HepG2 (cell line): ENCODE results near the gene TRRAP. TPM values are rescaled to one million over a fixed set of nuclear protein-coding genes. Genes with fewer than 3 reads are reported as not detected.

Source experiments
- GATA4 ChIP-seq: sonication (generic); IDR thresholded peaks from 2 replicates; pipeline ENCODE4 v1.6.1; 2016; ENCODE audit warnings: antibody characterized with exemption, low read depth, borderline replicate concordance
- JARID2 ChIP-seq: sonication (generic); formaldehyde crosslinking; IDR thresholded peaks from 2 replicates; pipeline ENCODE4 v1.8.1; 2023; ENCODE audit warnings: missing genetic modification reagents, inconsistent platforms; ENCODE audit not compliant: insufficient replicate concordance
- KLF13 ChIP-seq: sonication (generic); formaldehyde crosslinking; IDR thresholded peaks from 2 replicates; pipeline ENCODE4 v1.4.0; 2020; ENCODE audit warnings: mild to moderate bottlenecking, missing genetic modification reagents
- MZF1 ChIP-seq: sonication (generic); formaldehyde crosslinking; IDR thresholded peaks from 2 replicates; pipeline ENCODE4 v1.8.1; 2023; ENCODE audit warnings: mild to moderate bottlenecking, missing genetic modification reagents, borderline replicate concordance
- NFIC ChIP-seq: IDR thresholded peaks from 2 replicates; pipeline ENCODE4 v1.6.1; 2012; ENCODE audit warnings: mild to moderate bottlenecking, low read length, inconsistent platforms
- NKX3-1 ChIP-seq: sonication (generic); formaldehyde crosslinking; IDR thresholded peaks from 2 replicates; pipeline ENCODE4 v1.5.0; 2020; ENCODE audit warnings: missing genetic modification reagents
- NR2F2 ChIP-seq: IDR thresholded peaks from 2 replicates; pipeline ENCODE4 v1.6.1; 2012; ENCODE audit warnings: low read depth, inconsistent platforms, borderline replicate concordance
- YY1 ChIP-seq: IDR thresholded peaks from 2 replicates; pipeline ENCODE4 v1.6.1; 2011; ENCODE audit warnings: low read length, low read depth, moderate library complexity, mild to moderate bottlenecking; ENCODE audit not compliant: insufficient read depth, insufficient replicate concordance
- ZNF354B ChIP-seq: sonication (generic); formaldehyde crosslinking; IDR thresholded peaks from 2 replicates; pipeline ENCODE4 v1.8.0; 2022; ENCODE audit warnings: mild to moderate bottlenecking, missing genetic modification reagents
- ZNF367 ChIP-seq: sonication (generic); formaldehyde crosslinking; IDR thresholded peaks from 2 replicates; pipeline ENCODE4 v1.4.0; 2020; ENCODE audit warnings: missing genetic modification reagents, borderline replicate concordance
- ZNF550 ChIP-seq: sonication (generic); formaldehyde crosslinking; IDR thresholded peaks from 2 replicates; pipeline ENCODE4 v1.4.0; 2020; ENCODE audit warnings: mild to moderate bottlenecking, missing genetic modification reagents, borderline replicate concordance
- ZNF558 ChIP-seq: sonication (generic); formaldehyde crosslinking; IDR thresholded peaks from 2 replicates; pipeline ENCODE4 v1.9.0; 2022; ENCODE audit warnings: mild to moderate bottlenecking, missing genetic modification reagents, borderline replicate concordance
- ZNF619 ChIP-seq: sonication (generic); formaldehyde crosslinking; IDR thresholded peaks from 2 replicates; pipeline ENCODE4 v1.4.0; 2020; ENCODE audit warnings: mild to moderate bottlenecking, missing genetic modification reagents
- ZNF772 ChIP-seq: sonication (generic); formaldehyde crosslinking; IDR thresholded peaks from 2 replicates; pipeline ENCODE4 v1.5.0; 2020; ENCODE audit warnings: mild to moderate bottlenecking, missing genetic modification reagents
- polyA plus RNA-seq, 8 experiments: library from polyadenylated mRNA; depleted of rRNA in 3 of 8; stranded (reverse) in 7 of 8; unstranded in 1 of 8; fragments of >200 nt; fragmentation: Illumina TruSeq in 4 of 8; extraction: Trizol in 4 of 8; gene quantifications; 2 replicates each; pipeline versions ENCODE4 v1.2.1 to v1.2.3, GENCODE V29; 2011 to 2016; ENCODE audit warnings: low read depth in 4 of 8, missing spikeins in 1 of 8, mixed read lengths in 1 of 8; ENCODE audit not compliant: insufficient read depth in 1 of 8
- total RNA-seq, 5 experiments: library from RNA; depleted of rRNA; stranded (reverse); fragments of >200 nt; fragmentation: Illumina TruSeq; extraction: Trizol; gene quantifications; 2 replicates each; pipeline ENCODE4 v1.2.3, GENCODE V29; 2016; ENCODE audit warnings: low read depth in 1 of 5
- TF ChIP-seq, protein P1 (sequence below): sonication (generic); formaldehyde crosslinking; IDR thresholded peaks from 2 replicates; pipeline ENCODE4 v1.5.1; 2020; ENCODE audit warnings: mild to moderate bottlenecking, missing genetic modification reagents, moderate library complexity
- TF ChIP-seq, protein P2 (sequence below): sonication (generic); formaldehyde crosslinking; conservative IDR thresholded peaks from 2 replicates; pipeline ENCODE4 v1.8.0; 2022; ENCODE audit warnings: mild to moderate bottlenecking, moderate library complexity, missing genetic modification reagents
- TF ChIP-seq, protein P3 (sequence below): sonication (generic); formaldehyde crosslinking; IDR thresholded peaks from 2 replicates; pipeline ENCODE4 v1.5.1; 2020; ENCODE audit warnings: mild to moderate bottlenecking, moderate library complexity, missing genetic modification reagents

Gene TRRAP
- total and polyA plus RNA-seq, 2 of the 13 experiments (the other 11 are each of a cell fraction or from before 2014, with no cell fraction given) = 8.6 to 10.5 TPM

DNA sequence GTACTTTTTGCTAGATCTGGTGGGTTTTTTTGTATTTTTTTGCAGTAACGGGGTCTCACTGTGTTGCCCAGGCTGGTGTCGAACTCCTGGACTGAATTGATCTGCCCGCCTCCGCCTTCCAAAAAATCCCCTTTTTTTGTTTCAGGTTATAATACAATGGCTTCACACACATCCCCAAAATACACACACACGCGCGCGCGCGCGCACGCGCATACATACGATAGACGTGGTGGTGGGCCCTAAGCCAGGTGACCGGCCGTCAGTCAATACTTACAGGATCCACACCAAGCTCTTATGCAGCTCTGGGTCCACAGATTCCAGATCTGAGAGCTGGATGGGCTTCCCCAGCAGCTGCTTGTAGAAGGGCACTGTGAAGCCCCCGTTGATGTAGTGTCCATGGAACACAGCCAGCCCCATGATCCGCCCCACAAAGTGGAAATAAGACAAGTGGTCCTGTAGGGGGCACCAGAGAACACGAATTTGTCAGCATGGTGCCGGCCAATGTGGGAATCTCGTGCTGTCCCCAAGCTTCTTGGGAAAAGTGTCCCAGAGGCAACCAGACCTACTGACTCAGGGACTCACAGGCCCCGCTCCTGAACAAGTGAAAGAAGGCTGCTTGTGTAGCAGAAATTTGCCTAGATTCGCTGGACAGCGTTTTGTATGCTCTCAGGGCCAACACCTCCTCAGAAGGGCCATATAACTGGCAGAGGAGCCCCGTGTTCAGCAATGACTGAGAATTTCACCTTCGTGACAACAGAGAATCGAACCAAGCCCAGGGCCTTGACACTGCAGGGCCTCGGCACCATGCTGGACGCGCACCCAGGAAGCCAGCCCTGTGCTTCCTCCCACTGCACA is 162.0 kb downstream of the TRRAP start (continued):
- TF ChIP-seq JARID2 (no peak), NKX3-1 (CRISPR knock-in tag) (no peak), ZNF367 (no peak), NFIC (no peak), ZNF550 (CRISPR knock-in tag) (no peak), ZNF558 (no peak), ZNF772 (CRISPR knock-in tag) (no peak), YY1 (no peak), KLF13 (CRISPR knock-in tag) (no peak), ZNF354B (CRISPR knock-in tag) (no peak), MZF1 (no peak), NR2F2 (no peak), ZNF619 (CRISPR knock-in tag) (no peak), GATA4 (no peak)
- TF ChIP-seq, protein P1, sequence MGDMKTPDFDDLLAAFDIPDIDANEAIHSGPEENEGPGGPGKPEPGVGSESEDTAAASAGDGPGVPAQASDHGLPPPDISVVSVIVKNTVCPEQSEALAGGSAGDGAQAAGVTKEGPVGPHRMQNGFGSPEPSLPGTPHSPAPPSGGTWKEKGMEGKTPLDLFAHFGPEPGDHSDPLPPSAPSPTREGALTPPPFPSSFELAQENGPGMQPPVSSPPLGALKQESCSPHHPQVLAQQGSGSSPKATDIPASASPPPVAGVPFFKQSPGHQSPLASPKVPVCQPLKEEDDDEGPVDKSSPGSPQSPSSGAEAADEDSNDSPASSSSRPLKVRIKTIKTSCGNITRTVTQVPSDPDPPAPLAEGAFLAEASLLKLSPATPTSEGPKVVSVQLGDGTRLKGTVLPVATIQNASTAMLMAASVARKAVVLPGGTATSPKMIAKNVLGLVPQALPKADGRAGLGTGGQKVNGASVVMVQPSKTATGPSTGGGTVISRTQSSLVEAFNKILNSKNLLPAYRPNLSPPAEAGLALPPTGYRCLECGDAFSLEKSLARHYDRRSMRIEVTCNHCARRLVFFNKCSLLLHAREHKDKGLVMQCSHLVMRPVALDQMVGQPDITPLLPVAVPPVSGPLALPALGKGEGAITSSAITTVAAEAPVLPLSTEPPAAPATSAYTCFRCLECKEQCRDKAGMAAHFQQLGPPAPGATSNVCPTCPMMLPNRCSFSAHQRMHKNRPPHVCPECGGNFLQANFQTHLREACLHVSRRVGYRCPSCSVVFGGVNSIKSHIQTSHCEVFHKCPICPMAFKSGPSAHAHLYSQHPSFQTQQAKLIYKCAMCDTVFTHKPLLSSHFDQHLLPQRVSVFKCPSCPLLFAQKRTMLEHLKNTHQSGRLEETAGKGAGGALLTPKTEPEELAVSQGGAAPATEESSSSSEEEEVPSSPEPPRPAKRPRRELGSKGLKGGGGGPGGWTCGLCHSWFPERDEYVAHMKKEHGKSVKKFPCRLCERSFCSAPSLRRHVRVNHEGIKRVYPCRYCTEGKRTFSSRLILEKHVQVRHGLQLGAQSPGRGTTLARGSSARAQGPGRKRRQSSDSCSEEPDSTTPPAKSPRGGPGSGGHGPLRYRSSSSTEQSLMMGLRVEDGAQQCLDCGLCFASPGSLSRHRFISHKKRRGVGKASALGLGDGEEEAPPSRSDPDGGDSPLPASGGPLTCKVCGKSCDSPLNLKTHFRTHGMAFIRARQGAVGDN (CRISPR knock-in tag) = peak; percentile 24; the same call in 1 of the 2 replicates
- TF ChIP-seq, protein P2, sequence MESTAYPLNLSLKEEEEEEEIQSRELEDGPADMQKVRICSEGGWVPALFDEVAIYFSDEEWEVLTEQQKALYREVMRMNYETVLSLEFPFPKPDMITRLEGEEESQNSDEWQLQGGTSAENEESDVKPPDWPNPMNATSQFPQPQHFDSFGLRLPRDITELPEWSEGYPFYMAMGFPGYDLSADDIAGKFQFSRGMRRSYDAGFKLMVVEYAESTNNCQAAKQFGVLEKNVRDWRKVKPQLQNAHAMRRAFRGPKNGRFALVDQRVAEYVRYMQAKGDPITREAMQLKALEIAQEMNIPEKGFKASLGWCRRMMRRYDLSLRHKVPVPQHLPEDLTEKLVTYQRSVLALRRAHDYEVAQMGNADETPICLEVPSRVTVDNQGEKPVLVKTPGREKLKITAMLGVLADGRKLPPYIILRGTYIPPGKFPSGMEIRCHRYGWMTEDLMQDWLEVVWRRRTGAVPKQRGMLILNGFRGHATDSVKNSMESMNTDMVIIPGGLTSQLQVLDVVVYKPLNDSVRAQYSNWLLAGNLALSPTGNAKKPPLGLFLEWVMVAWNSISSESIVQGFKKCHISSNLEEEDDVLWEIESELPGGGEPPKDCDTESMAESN (CRISPR knock-in tag) = 0 out of 2 replicates have a peak, but pooled peaks have one; percentile 41
- TF ChIP-seq, protein P3, sequence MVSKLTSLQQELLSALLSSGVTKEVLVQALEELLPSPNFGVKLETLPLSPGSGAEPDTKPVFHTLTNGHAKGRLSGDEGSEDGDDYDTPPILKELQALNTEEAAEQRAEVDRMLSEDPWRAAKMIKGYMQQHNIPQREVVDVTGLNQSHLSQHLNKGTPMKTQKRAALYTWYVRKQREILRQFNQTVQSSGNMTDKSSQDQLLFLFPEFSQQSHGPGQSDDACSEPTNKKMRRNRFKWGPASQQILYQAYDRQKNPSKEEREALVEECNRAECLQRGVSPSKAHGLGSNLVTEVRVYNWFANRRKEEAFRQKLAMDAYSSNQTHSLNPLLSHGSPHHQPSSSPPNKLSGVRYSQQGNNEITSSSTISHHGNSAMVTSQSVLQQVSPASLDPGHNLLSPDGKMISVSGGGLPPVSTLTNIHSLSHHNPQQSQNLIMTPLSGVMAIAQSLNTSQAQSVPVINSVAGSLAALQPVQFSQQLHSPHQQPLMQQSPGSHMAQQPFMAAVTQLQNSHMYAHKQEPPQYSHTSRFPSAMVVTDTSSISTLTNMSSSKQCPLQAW (CRISPR knock-in tag) = 0 out of 2 replicates have a peak, but pooled peaks have one; percentile 53
